NCI-H748 treated with DMSO at 0.1 percent for 48 hours (cell line): ENCODE results near the gene ZBTB38.

Experiments
- DNase-seq: peaks from one replicate; lab custom pipeline; 2025; lab: John Stamatoyannopoulos, UW

ZBTB38 gene

GRCh38 chr3:141386126-141386488 lies 17.8 kb downstream of the ZBTB38 start:
- no peak for DNase-seq

GRCh38 chr3:141386611-141387111 lies 18.4 kb downstream of the ZBTB38 start:
- DNase-seq: peak; percentile 15

GRCh38 chr3:141387516-141387915 lies 19.2 kb downstream of the ZBTB38 start:
- no peak for DNase-seq

- DNase-seq: no peak
Measured at GRCh38 chr3:141388395-141388794, 20.1 kb downstream of the ZBTB38 start.

- DNase-seq: no peak
Measured at GRCh38 chr3:141388823-141389621, 20.7 kb downstream of the ZBTB38 start.

- no peak for DNase-seq
Measured at GRCh38 chr3:141389703-141390102, 21.4 kb downstream of the ZBTB38 start.

- DNase-seq: no peak
Measured at GRCh38 chr3:141390747-141391146, 22.4 kb downstream of the ZBTB38 start.

- no peak for DNase-seq
Measured at GRCh38 chr3:141391298-141391990, 23.1 kb downstream of the ZBTB38 start.

- no peak for DNase-seq
Measured at GRCh38 chr3:141391991-141392316, 23.6 kb downstream of the ZBTB38 start.

GRCh38 chr3:141392416-141392815 lies 24.1 kb downstream of the ZBTB38 start:
- DNase-seq: no peak

- no peak for DNase-seq
Measured at GRCh38 chr3:141392897-141393734, 24.8 kb downstream of the ZBTB38 start.

- DNase-seq: no peak
Measured at GRCh38 chr3:141393735-141394076, 25.4 kb downstream of the ZBTB38 start.

GRCh38 chr3:141394560-141394959 lies 26.3 kb downstream of the ZBTB38 start:
- DNase-seq: no peak

- no peak for DNase-seq
Measured at GRCh38 chr3:141395005-141395589, 26.8 kb downstream of the ZBTB38 start.

- no peak for DNase-seq
Measured at GRCh38 chr3:141397996-141398395, 29.7 kb downstream of the ZBTB38 start.

- no peak for DNase-seq
Measured at GRCh38 chr3:141399200-141399599, 30.9 kb downstream of the ZBTB38 start.

- DNase-seq: no peak
Measured at GRCh38 chr3:141400073-141400971, 32.0 kb downstream of the ZBTB38 start.

- no peak for DNase-seq
Measured at GRCh38 chr3:141401095-141401494, 32.8 kb downstream of the ZBTB38 start.

GRCh38 chr3:141401573-141402475 lies 33.5 kb downstream of the ZBTB38 start:
- DNase-seq: no peak

GRCh38 chr3:141402476-141403171 lies 34.3 kb downstream of the ZBTB38 start:
- no peak for DNase-seq
